Kidney glomerular epithelial cell (primary cell): ENCODE results near the gene CNGB1.
"Not testable (repeated sequence)": the region's sequence is repeated elsewhere in the genome, so short reads cannot be mapped to it uniquely, and the experiment has no call there.

Experiments
- DNase-seq: peaks from one replicate; lab custom pipeline; 2025; lab: John Stamatoyannopoulos, UW

Gene CNGB1

GRCh38 chr16:57926041-57926440 lies 44.9 kb downstream of the CNGB1 start:
- DNase-seq: no peak

- no peak for DNase-seq
Measured at GRCh38 chr16:57925310-57925709, 45.6 kb downstream of the CNGB1 start.

- DNase-seq: no peak
Measured at GRCh38 chr16:57924514-57924913, 46.4 kb downstream of the CNGB1 start.

GRCh38 chr16:57923841-57924240 lies 47.1 kb downstream of the CNGB1 start:
- DNase-seq: no peak

- no peak for DNase-seq
Measured at GRCh38 chr16:57923418-57923817, 47.5 kb downstream of the CNGB1 start.

- no peak for DNase-seq
Measured at GRCh38 chr16:57920880-57921229, 50.1 kb downstream of the CNGB1 start.

GRCh38 chr16:57920215-57920879 lies 50.6 kb downstream of the CNGB1 start:
- DNase-seq: no peak

- DNase-seq: no peak
Measured at GRCh38 chr16:57918994-57919393, 51.9 kb downstream of the CNGB1 start.

- DNase-seq: no peak
Measured at GRCh38 chr16:57918444-57918843, 52.5 kb downstream of the CNGB1 start.

- DNase-seq: not testable (repeated sequence)
Measured at GRCh38 chr16:57917929-57918328, 53.0 kb downstream of the CNGB1 start.

GRCh38 chr16:57917489-57917888 lies 53.4 kb downstream of the CNGB1 start:
- not testable (repeated sequence) for DNase-seq

GRCh38 chr16:57916735-57917438 lies 54.0 kb downstream of the CNGB1 start:
- DNase-seq: no peak

- no peak for DNase-seq
Measured at GRCh38 chr16:57915811-57916488, 55.0 kb downstream of the CNGB1 start.

- DNase-seq: no peak
Measured at GRCh38 chr16:57915267-57915666, 55.7 kb downstream of the CNGB1 start.

- DNase-seq: no peak
Measured at GRCh38 chr16:57914244-57915173, 56.4 kb downstream of the CNGB1 start.

- no peak for DNase-seq
Measured at GRCh38 chr16:57912529-57913260, 58.2 kb downstream of the CNGB1 start.

- no peak for DNase-seq
Measured at GRCh38 chr16:57911743-57912142, 59.2 kb downstream of the CNGB1 start.

- DNase-seq: no peak
Measured at GRCh38 chr16:57910696-57911095, 60.2 kb downstream of the CNGB1 start.

GRCh38 chr16:57908409-57908987 lies 62.4 kb downstream of the CNGB1 start:
- no peak for DNase-seq

- DNase-seq: no peak
Measured at GRCh38 chr16:57906382-57907316, 64.3 kb downstream of the CNGB1 start.
